Activated T-cell treated with anti-CD3 and anti-CD28 coated beads, Interleukin-2, amount 50 U/mL, for 4 hours (primary cell): Measurements from ENCODE around the gene TCF23. TPM values are rescaled to one million over a fixed set of nuclear protein-coding genes. Genes with fewer than 3 reads are reported as not detected.

ENCODE experiments used
- ATAC-seq, 2 donors: fragments of 200-7000 bp; cut with Tn5 transposase; one replicate each; pipeline ENCODE4 v1.10.0; 2021
- DNase-seq: peaks from one replicate; pipeline ENCODE4 v3.0.0-alpha.2; 2020
- H3K27me3 Mint-ChIP-seq: one replicate; pipeline ENCODE4 v1.8.0; 2021; ENCODE audit warnings: low read depth, mixed read lengths
- H3K36me3 Mint-ChIP-seq: one replicate; pipeline ENCODE4 v1.8.0; 2022; ENCODE audit warnings: mixed read lengths; ENCODE audit not compliant: insufficient read depth
- H3K4me1 Mint-ChIP-seq: one replicate; pipeline ENCODE4 v1.8.0; 2021; ENCODE audit warnings: low read depth, mixed read lengths
- H3K4me3 Mint-ChIP-seq: one replicate; pipeline ENCODE4 v1.8.0; 2021; ENCODE audit warnings: mild to moderate bottlenecking, moderate library complexity, mixed read lengths
- H3K9me3 Mint-ChIP-seq: one replicate; pipeline ENCODE4 v1.8.0; 2021; ENCODE audit warnings: mixed read lengths
- total RNA-seq, 3 donors: library from RNA; stranded (reverse); gene quantifications; one replicate each; pipeline ENCODE4 v1.2.1, GENCODE V29; 2021

The TCF23 gene
- total RNA-seq, 3 donors from 2014 or later, result not detected

- H3K4me3 Mint-ChIP-seq, result peak overlapping the region; percentile 91
- DNase-seq (no peak), ATAC-seq (no peak)
- no peaks in the 10 kb centered on the region for H3K9me3 Mint-ChIP-seq
- peaks cover 21% of the 10 kb centered on the region for H3K4me1 Mint-ChIP-seq
- no peaks in the 10 kb centered on the region for H3K27me3 Mint-ChIP-seq
- H3K36me3 Mint-ChIP-seq, result peaks cover 9% of the 10 kb centered on the region
These were observed 13.3 kb upstream of the TCF23 start for GRCh38 chr2:27135478-27135955.

- DNase-seq, result no peak
- Mint-ChIP-seq H3K27me3 (no peaks in the 10 kb centered on the region), H3K4me1 (peaks cover 18% of the 10 kb centered on the region), H3K9me3 (no peaks in the 10 kb centered on the region), H3K36me3 (peaks cover under 1% of the 10 kb centered on the region), H3K4me3 (no peak overlapping the region)
- no peak for ATAC-seq
These were observed 12.1 kb upstream of the TCF23 start for GRCh38 chr2:27136751-27137150.

DNA sequence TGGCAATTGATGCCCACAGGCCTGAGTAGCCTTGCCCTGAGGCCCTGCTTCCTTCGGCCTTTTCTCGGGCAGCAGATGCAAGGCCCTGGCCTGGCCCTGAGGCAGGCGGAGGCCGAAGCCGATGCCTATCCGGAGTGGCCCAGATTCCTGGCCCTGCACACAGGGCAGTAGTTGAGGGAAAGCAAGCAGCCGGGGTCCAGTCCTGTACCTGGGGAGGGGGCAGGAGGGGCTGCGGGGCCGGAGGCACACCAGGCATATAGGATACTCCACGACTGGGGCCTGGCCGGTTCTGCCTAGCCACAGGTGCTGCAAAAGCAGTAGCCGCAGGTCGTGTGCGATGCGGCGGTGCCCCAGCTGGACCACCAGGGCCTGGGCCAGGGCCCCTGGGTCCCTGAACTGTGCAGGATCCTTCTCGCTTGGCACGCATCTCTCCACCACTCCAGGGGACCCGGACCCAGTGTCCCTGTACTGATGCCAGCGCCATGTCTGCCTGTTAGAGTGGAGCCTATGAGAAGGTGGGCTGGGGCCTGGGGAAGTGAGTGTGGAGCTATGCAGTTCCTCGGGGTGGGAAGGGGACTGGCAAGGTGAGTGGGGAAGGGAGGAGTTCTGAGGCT is 11.4 kb upstream of the TCF23 start:
- Mint-ChIP-seq H3K27me3 (no peaks in the 10 kb centered on the region), H3K36me3 (no peaks in the 10 kb centered on the region), H3K9me3 (no peaks in the 10 kb centered on the region), H3K4me3 (no peak overlapping the region), H3K4me1 (peaks cover 18% of the 10 kb centered on the region)
- ATAC-seq (no peak), DNase-seq (no peak)

- Mint-ChIP-seq H3K4me1 (peaks cover 11% of the 10 kb centered on the region), H3K4me3 (no peak overlapping the region), H3K36me3 (no peaks in the 10 kb centered on the region), H3K9me3 (no peaks in the 10 kb centered on the region), H3K27me3 (no peaks in the 10 kb centered on the region)
- ATAC-seq (no peak), DNase-seq (no peak)
These were observed 10.7 kb upstream of the TCF23 start for GRCh38 chr2:27138111-27138510.

DNA sequence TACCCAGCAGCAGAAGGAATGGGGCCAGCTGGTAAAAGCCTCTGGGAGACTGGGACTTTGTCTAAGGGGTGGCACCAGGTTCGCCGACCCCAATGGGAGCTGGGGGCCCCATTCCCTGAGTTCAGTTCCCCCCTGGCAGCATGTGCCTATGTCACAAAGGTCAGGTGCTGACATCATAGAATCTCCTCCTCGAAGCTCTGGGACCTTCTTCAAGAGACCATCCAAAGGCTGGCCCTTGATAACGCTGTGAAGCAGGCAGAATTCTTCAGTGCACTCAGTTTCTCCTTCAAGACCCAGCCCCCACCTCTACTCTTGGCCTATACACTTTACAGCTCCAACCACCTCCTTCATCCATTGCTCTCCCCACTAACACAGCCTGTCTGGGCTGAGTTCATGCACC is 9.5 kb upstream of the TCF23 start, which contains the start of gene PRR30:
PRR30 (minus strand) TSS at position 101 of the 400 bp plus-strand sequence. CDS start 1,081 bp downstream, outside the sequence.
- Mint-ChIP-seq H3K9me3 (no peaks in the 10 kb centered on the region), H3K36me3 (no peaks in the 10 kb centered on the region), H3K4me1 (peaks cover 3% of the 10 kb centered on the region), H3K4me3 (no peak within 1 kb of the TSS), H3K27me3 (peaks cover 3% of the 10 kb centered on the region)
- DNase-seq (no peak), ATAC-seq (no peak)

- Mint-ChIP-seq H3K4me3 (no peak overlapping the region), H3K4me1 (no peaks in the 10 kb centered on the region), H3K27me3 (peaks cover 9% of the 10 kb centered on the region), H3K36me3 (no peaks in the 10 kb centered on the region), H3K9me3 (no peaks in the 10 kb centered on the region)
- ATAC-seq, result no peak
- no peak for DNase-seq
These were observed 5.5 kb upstream of the TCF23 start for GRCh38 chr2:27143285-27143684.

GRCh38 chr2:27145682-27146081 is 3.1 kb upstream of the TCF23 start:
- no peak for DNase-seq
- no peaks in the 10 kb centered on the region for H3K4me1 Mint-ChIP-seq
- no peaks in the 10 kb centered on the region for H3K36me3 Mint-ChIP-seq
- H3K27me3 Mint-ChIP-seq, result peaks cover 13% of the 10 kb centered on the region
- no peak overlapping the region for H3K4me3 Mint-ChIP-seq
- H3K9me3 Mint-ChIP-seq, result no peaks in the 10 kb centered on the region
- no peak for ATAC-seq

DNA sequence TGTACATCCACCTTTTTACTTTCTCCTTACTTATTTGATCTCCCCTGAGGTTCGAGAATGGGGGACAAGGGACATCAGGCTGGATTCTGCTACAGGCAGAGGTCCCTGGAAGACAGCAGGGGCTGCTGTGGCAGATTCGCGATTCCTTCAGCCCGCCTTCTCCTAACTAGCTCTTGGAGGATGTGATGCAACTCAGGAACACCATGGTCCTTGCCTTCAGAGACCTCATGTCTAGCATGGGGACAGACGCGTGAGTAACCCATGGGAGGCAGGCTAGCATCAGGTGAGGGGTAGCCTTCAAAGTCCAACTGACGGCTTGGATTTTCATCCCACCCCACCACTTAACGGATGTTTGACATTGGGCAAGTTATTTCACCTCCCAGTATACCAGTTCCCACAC is 869 bp upstream of the TCF23 start:
- no peak for DNase-seq
- no peaks in the 10 kb centered on the region for H3K4me1 Mint-ChIP-seq
- no peaks in the 10 kb centered on the region for H3K9me3 Mint-ChIP-seq
- H3K27me3 Mint-ChIP-seq, result peaks cover 13% of the 10 kb centered on the region
- no peak overlapping the region for H3K4me3 Mint-ChIP-seq
- ATAC-seq, result no peak
- no peaks in the 10 kb centered on the region for H3K36me3 Mint-ChIP-seq

DNA sequence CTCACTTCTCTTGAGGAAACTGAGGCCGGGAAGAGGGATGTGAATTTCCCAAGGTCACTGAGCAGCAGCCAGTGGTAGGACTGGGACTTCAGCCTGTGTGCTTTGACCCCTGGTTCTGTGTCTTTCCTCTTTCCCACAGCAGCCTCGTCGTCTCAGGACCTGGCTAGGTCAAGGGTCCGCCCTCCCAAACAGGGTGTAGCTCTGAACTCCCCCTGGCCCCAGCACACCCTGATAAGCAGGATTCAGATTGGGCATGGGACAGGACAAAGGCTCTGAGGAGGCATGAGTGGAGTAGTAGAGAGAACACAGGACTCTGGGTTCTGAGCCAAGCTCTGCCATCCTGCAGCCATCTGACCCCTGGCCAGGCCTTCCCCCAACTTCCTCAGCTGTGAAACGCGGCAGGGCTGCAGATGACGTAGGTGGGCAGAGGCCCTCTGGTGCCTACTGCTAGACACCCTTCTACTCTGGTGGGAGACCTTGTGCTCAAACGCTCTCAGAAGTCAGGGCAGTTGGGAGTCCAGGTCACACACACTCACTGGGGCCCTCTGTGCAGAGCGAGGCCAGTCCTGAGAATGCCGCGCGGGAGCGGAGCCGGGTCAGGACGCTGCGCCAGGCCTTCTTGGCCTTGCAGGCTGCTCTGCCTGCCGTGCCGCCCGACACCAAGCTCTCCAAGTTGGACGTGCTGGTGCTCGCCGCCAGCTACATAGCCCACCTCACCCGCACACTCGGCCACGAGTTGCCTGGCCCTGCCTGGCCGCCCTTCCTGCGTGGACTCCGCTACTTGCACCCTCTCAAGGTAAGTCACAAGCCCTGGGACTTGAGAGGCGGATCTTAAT is 984 bp downstream of the TCF23 start:
- DNase-seq (no peak), ATAC-seq (no peak)
- Mint-ChIP-seq H3K27me3 (peaks cover 10% of the 10 kb centered on the region), H3K9me3 (no peaks in the 10 kb centered on the region), H3K36me3 (no peaks in the 10 kb centered on the region), H3K4me1 (no peaks in the 10 kb centered on the region), H3K4me3 (no peak overlapping the region)

DNA sequence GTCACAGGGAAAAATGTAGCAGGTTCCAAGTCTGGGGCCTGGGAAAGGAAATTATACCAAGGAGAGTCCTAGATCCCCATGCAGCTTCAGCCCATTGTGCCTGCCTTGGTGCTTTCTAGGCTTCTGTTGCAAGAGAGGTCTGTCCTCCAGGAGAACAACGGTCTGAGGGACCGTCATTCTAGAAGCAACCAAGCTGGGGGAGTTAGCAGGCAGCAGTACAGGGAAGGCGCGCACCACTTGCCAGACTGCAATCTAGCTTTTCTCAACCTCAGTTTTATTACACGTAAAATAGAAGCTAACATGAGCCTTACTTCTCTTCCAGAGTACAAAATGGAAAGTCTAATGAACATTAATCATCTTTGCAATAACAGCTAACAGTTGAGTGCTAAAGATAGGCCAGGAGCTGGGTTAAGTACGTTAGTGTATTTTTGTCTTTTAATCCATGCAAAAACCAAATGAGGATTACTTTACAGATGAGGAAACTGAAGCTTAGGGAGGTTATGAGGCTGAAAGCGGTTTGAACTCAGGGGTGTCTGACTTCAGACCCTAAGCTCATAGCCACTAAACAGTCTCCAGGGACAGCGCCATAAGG is 1.9 kb downstream of the TCF23 start:
- peaks cover 10% of the 10 kb centered on the region for H3K27me3 Mint-ChIP-seq
- H3K9me3 Mint-ChIP-seq, result no peaks in the 10 kb centered on the region
- no peak overlapping the region for H3K4me3 Mint-ChIP-seq
- no peak for DNase-seq
- H3K4me1 Mint-ChIP-seq, result no peaks in the 10 kb centered on the region
- ATAC-seq, result no peak
- H3K36me3 Mint-ChIP-seq, result no peaks in the 10 kb centered on the region

- no peaks in the 10 kb centered on the region for H3K36me3 Mint-ChIP-seq
- H3K4me3 Mint-ChIP-seq, result no peak overlapping the region
These were observed 3.4 kb downstream of the TCF23 start for GRCh38 chr2:27152102-27152795.

DNA sequence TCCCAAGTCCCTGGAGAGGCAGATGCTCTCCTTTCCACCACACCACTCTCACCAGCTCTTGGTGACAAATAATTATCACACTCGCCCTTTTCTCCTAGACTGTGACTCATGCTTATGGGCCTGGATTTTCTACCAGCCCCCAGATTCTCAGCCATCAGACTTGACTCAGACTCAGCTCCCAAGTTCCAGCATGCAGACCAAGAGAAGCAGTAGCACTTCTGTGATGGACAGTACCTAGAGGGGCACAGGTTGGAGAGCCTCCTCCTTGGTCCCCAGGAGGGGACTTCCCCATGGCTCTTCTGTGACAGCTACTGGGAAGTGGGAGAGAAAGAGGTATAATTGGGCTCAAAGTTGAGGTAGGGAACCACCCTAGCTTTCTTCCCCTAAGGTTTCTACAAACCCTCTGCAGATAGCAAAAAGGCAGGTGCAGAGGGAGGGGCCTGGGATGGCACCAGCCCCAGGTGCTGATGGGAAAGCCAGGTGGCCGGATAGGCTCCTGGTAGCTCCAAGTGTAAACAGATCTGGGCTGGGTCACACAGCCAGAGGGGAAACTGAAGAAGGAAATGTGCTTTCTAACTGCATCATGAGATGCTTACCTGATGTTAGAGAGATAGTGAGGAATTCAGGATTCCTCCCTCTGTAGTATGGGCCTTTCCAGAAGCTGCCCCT is 4.1 kb downstream of the TCF23 start:
- Mint-ChIP-seq H3K4me3 (no peak overlapping the region), H3K9me3 (no peaks in the 10 kb centered on the region), H3K27me3 (peaks cover 9% of the 10 kb centered on the region), H3K36me3 (no peaks in the 10 kb centered on the region), H3K4me1 (no peaks in the 10 kb centered on the region)
- ATAC-seq, result peak; percentile 56 to 58
- no peak for DNase-seq

More at GRCh38 chr2:27152102-27152795, 3.4 kb downstream of the TCF23 start:
- Mint-ChIP-seq H3K27me3 (peaks cover 8% of the 10 kb centered on the region), H3K4me1 (no peaks in the 10 kb centered on the region), H3K9me3 (no peaks in the 10 kb centered on the region)
- no peak for ATAC-seq
- no peak for DNase-seq

GRCh38 chr2:27154488-27154887 is 5.7 kb downstream of the TCF23 start:
- no peak for ATAC-seq
- no peaks in the 10 kb centered on the region for H3K4me1 Mint-ChIP-seq
- H3K27me3 Mint-ChIP-seq, result peaks cover 3% of the 10 kb centered on the region
- no peaks in the 10 kb centered on the region for H3K9me3 Mint-ChIP-seq
- H3K4me3 Mint-ChIP-seq, result no peak overlapping the region
- no peak for DNase-seq
- no peaks in the 10 kb centered on the region for H3K36me3 Mint-ChIP-seq

GRCh38 chr2:27155069-27155520 is 6.3 kb downstream of the TCF23 start:
- no peak for ATAC-seq
- Mint-ChIP-seq H3K4me3 (no peak overlapping the region), H3K27me3 (peaks cover 3% of the 10 kb centered on the region), H3K9me3 (no peaks in the 10 kb centered on the region), H3K36me3 (no peaks in the 10 kb centered on the region), H3K4me1 (no peaks in the 10 kb centered on the region)
- no peak for DNase-seq
